H9 (cell line): Measurements from ENCODE around the gene CKMT2. TPM values are rescaled to one million over a fixed set of nuclear protein-coding genes. Genes with fewer than 3 reads are reported as not detected.

Experiments
- DNase-seq: peaks from one replicate; pipeline ENCODE4 v3.0.0-alpha.2; 2017
- H2AFZ ChIP-seq: one replicate; pipeline ENCODE4 v1.6.1; 2013; ENCODE audit warnings: mild to moderate bottlenecking, low read length, control low read depth, moderate library complexity
- H2AK5ac ChIP-seq: 2 replicates; pipeline ENCODE4 v1.6.1; 2013; ENCODE audit warnings: low read length, control low read depth, mixed read lengths; ENCODE audit not compliant: insufficient read length
- H2BK120ac ChIP-seq: one replicate; pipeline ENCODE4 v1.6.1; 2013; ENCODE audit warnings: low read depth, mild to moderate bottlenecking, low read length, control low read depth, inconsistent platforms; ENCODE audit not compliant: poor library complexity, severe bottlenecking
- H2BK12ac ChIP-seq: 2 replicates; pipeline ENCODE4 v1.6.1; 2013; ENCODE audit warnings: low read length, control low read depth, mixed read lengths, low read depth; ENCODE audit not compliant: insufficient read length
- H2BK15ac ChIP-seq: 2 replicates; pipeline ENCODE4 v1.6.1; 2013; ENCODE audit warnings: low read depth, low read length, control low read depth
- H2BK20ac ChIP-seq: one replicate; pipeline ENCODE4 v1.6.1; 2013; ENCODE audit warnings: low read depth, mild to moderate bottlenecking, low read length, control low read depth, inconsistent platforms; ENCODE audit not compliant: poor library complexity, severe bottlenecking
- H2BK5ac ChIP-seq: 2 replicates; pipeline ENCODE4 v1.6.1; 2013; ENCODE audit warnings: low read length, control low read depth, mixed read lengths; ENCODE audit not compliant: insufficient read length
- H3K14ac ChIP-seq: 2 replicates; pipeline ENCODE4 v1.6.1; 2013; ENCODE audit warnings: low read length, control low read depth; ENCODE audit not compliant: insufficient read depth
- H3K18ac ChIP-seq: 2 replicates; pipeline ENCODE4 v1.6.1; 2013; ENCODE audit warnings: low read depth, mild to moderate bottlenecking, mixed read lengths, low read length, control low read depth; ENCODE audit not compliant: insufficient read length
- H3K23ac ChIP-seq: 2 replicates; pipeline ENCODE4 v1.6.1; 2013; ENCODE audit warnings: low read length, control low read depth, mixed read lengths, low read depth; ENCODE audit not compliant: insufficient read length
- H3K23me2 ChIP-seq: 2 replicates; pipeline ENCODE4 v1.6.1; 2013; ENCODE audit warnings: low read depth, mild to moderate bottlenecking, mixed read lengths, low read length, control low read depth; ENCODE audit not compliant: insufficient read length, poor library complexity, severe bottlenecking
- H3K27ac ChIP-seq: 2 replicates; pipeline ENCODE4 v1.5.1; 2013; ENCODE audit warnings: low read length, control low read depth, mixed read lengths, low read depth; ENCODE audit not compliant: insufficient read length
- H3K27me3 ChIP-seq: 2 replicates; pipeline ENCODE4 v1.6.1; 2013; ENCODE audit warnings: low read length, control low read depth, inconsistent platforms; ENCODE audit not compliant: insufficient read depth
- H3K4ac ChIP-seq: 2 replicates; pipeline ENCODE4 v1.6.1; 2013; ENCODE audit warnings: low read depth, mild to moderate bottlenecking, control low read depth, inconsistent platforms, low read length, moderate library complexity
- H3K4me1 ChIP-seq: 2 replicates; pipeline ENCODE4 v1.6.1; 2013; ENCODE audit warnings: low read length, control low read depth, inconsistent platforms; ENCODE audit not compliant: insufficient read depth
- H3K4me2 ChIP-seq: 2 replicates; pipeline ENCODE4 v1.6.1; 2013; ENCODE audit warnings: low read length, control low read depth, mixed read lengths; ENCODE audit not compliant: insufficient read length, insufficient read depth
- H3K56ac ChIP-seq: 2 replicates; pipeline ENCODE4 v1.6.1; 2013; ENCODE audit warnings: low read depth, mild to moderate bottlenecking, mixed read lengths, low read length, control low read depth; ENCODE audit not compliant: insufficient read length
- H3K79me1 ChIP-seq: 2 replicates; pipeline ENCODE4 v1.6.1; 2013; ENCODE audit warnings: low read depth, mild to moderate bottlenecking, moderate library complexity, low read length, control low read depth, inconsistent platforms; ENCODE audit not compliant: insufficient read depth, poor library complexity, severe bottlenecking
- H3K79me2 ChIP-seq: 2 replicates; pipeline ENCODE4 v1.6.1; 2013; ENCODE audit warnings: low read length, control low read depth, inconsistent platforms; ENCODE audit not compliant: insufficient read depth
- H3K9ac ChIP-seq: 2 replicates; pipeline ENCODE4 v1.6.1; 2013; ENCODE audit warnings: low read length, control low read depth, mixed read lengths; ENCODE audit not compliant: insufficient read length; ENCODE audit errors: extremely low read depth
- H3K9me3 ChIP-seq: one replicate; pipeline ENCODE4 v1.6.1; 2013; ENCODE audit warnings: low read depth, low read length, inconsistent platforms; ENCODE audit not compliant: control insufficient read depth
- H3T11ph ChIP-seq: one replicate; pipeline ENCODE4 v1.6.1; 2013; ENCODE audit warnings: mild to moderate bottlenecking, low read length, control low read depth, inconsistent platforms
- H4K20me1 ChIP-seq: one replicate; pipeline ENCODE4 v1.6.1; 2013; ENCODE audit not compliant: control insufficient read depth, insufficient read length, insufficient read depth
- H4K5ac ChIP-seq: 2 replicates; pipeline ENCODE4 v1.6.1; 2013; ENCODE audit warnings: low read depth, mild to moderate bottlenecking, mixed read lengths, low read length, control low read depth; ENCODE audit not compliant: insufficient read length
- H4K8ac ChIP-seq: replicated peaks from 2 replicates; pipeline ENCODE4 v1.6.1; 2013; ENCODE audit warnings: low read length, control low read depth, mixed read lengths, low read depth; ENCODE audit not compliant: insufficient read length
- H4K91ac ChIP-seq: 2 replicates; pipeline ENCODE4 v1.6.1; 2013; ENCODE audit warnings: low read depth, mild to moderate bottlenecking, moderate library complexity, mixed read lengths, low read length, control low read depth; ENCODE audit not compliant: insufficient read length
- H3K27ac Mint-ChIP-seq, 3 experiments: 2 replicates in 2 of 3; 3 replicates in 1 of 3; pipeline ENCODE4 v1.8.0; 2020 to 2021; ENCODE audit warnings: mixed read lengths in 3 of 3, mild to moderate bottlenecking in 1 of 3, moderate library complexity in 1 of 3
- H3K27me3 Mint-ChIP-seq: 2 replicates; pipeline ENCODE4 v1.8.0; 2021; ENCODE audit warnings: low read depth, mild to moderate bottlenecking, moderate library complexity, mixed read lengths
- H3K36me3 Mint-ChIP-seq, 3 experiments: 2 replicates in 2 of 3; 3 replicates in 1 of 3; pipeline ENCODE4 v1.8.0; 2020 to 2021; ENCODE audit warnings: low read depth in 3 of 3, mixed read lengths in 3 of 3; ENCODE audit not compliant: insufficient read depth in 1 of 3
- H3K4me1 Mint-ChIP-seq, 2 experiments: 2 replicates each; pipeline ENCODE4 v1.8.0; 2020; ENCODE audit warnings: mixed read lengths in 2 of 2
- H3K4me3 Mint-ChIP-seq, 2 experiments: 2 replicates in 1 of 2; 3 replicates in 1 of 2; pipeline ENCODE4 v1.8.0; 2020 to 2021; ENCODE audit warnings: mild to moderate bottlenecking in 2 of 2, mixed read lengths in 2 of 2, moderate library complexity in 1 of 2
- H3K9me3 Mint-ChIP-seq, 2 experiments: 2 replicates in 1 of 2; 3 replicates in 1 of 2; pipeline ENCODE4 v1.8.0; 2020; ENCODE audit warnings: mild to moderate bottlenecking in 2 of 2, mixed read lengths in 2 of 2, moderate library complexity in 1 of 2
- WGBS: extraction: QIAGEN DNeasy Blood & Tissue Kit; methylation state at CpG from one replicate; pipeline ENCODE4 v1.1.7; 2013; ENCODE audit warnings: missing lambda C conversion rate, low lambda C conversion rate, mixed read lengths; ENCODE audit not compliant: insufficient read length; ENCODE audit errors: extremely low coverage; 5-methylcytosine and 5-hydroxymethylcytosine counted together
- total RNA-seq: library from RNA; stranded (reverse); gene quantifications from 2 replicates; pipeline ENCODE4 v1.2.1, GENCODE V29; 2021
- TF ChIP-seq, protein P1 (sequence below): fragments of 200-600 bp; sonication (generic); conservative IDR thresholded peaks from 3 replicates; pipeline ENCODE4 v1.8.0; 2021; ENCODE audit warnings: antibody characterized with exemption, mild to moderate bottlenecking

The CKMT2 gene
- total RNA-seq, 1 experiment from 2014 or later, result 1.8 TPM

DNA sequence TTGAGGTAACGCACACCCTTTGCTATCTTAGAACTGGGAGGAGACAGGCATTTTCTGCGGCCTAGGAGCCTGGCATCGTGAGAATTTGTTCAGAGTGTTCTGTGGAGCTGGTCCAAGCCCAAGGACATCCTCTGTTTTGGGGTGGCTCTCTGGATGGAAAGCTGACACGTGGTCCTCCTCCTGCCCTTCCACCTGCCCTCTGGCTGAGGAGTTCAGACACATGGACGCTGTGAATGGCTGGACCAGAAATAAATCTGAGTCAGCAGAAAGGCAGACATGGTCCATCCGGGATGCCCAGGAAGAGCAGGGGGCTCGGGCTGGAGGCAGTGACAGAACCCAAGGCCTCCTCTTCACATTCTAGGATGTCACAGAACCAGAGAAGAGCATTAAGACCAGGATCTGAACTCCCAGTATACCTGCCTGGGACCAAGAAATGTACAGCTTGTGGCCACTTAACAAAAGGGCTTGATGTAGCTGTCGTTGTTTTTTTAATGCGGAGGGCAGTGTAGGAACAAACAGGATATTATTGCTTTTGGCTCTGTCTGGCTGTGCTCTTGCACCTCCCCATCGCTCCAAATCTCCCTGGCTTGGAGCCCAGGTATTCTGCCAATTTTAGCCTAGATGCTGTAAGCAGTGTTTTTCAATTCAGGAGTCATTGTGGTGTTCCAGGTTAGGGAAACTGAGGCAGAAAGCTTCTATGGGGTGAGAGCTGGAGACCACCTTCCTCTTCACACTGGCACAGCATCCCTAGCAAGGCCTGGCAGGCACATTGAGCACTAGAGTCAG lies 2.4 kb downstream of the CKMT2 start:
- peaks cover 3% of the 10 kb centered on the region; the same call in 1 of the 2 replicates for H3K4me1 ChIP-seq
- no peak overlapping the region for H2BK5ac ChIP-seq
- no CpG with 5 or more reads among the region's 10 CpGs for WGBS
- H2AK5ac ChIP-seq, result no peak overlapping the region
- H2AFZ ChIP-seq, result no peak overlapping the region
- TF ChIP-seq, protein P1, sequence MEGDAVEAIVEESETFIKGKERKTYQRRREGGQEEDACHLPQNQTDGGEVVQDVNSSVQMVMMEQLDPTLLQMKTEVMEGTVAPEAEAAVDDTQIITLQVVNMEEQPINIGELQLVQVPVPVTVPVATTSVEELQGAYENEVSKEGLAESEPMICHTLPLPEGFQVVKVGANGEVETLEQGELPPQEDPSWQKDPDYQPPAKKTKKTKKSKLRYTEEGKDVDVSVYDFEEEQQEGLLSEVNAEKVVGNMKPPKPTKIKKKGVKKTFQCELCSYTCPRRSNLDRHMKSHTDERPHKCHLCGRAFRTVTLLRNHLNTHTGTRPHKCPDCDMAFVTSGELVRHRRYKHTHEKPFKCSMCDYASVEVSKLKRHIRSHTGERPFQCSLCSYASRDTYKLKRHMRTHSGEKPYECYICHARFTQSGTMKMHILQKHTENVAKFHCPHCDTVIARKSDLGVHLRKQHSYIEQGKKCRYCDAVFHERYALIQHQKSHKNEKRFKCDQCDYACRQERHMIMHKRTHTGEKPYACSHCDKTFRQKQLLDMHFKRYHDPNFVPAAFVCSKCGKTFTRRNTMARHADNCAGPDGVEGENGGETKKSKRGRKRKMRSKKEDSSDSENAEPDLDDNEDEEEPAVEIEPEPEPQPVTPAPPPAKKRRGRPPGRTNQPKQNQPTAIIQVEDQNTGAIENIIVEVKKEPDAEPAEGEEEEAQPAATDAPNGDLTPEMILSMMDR, result no peak
- no peaks in the 10 kb centered on the region for H3K9me3 ChIP-seq
- H3K56ac ChIP-seq, result no peak overlapping the region
- Mint-ChIP-seq H3K9me3 (no peaks in the 10 kb centered on the region; a peak in 1 of 5 replicates), H3K36me3 (peaks cover 0 to 16% (median 9%) of the 10 kb centered on the region in 3 experiments; a peak in 6 of 7 replicates), H3K4me1 (peaks cover 23% of the 10 kb centered on the region in 2 experiments), H3K27ac (no peak overlapping the region; a peak in 1 of 7 replicates), H3K27me3 (no peaks in the 10 kb centered on the region), H3K4me3 (no peak overlapping the region)
- no peak for DNase-seq
- no peaks in the 10 kb centered on the region for H3K79me2 ChIP-seq
- peaks cover 3% of the 10 kb centered on the region for H3K23me2 ChIP-seq
- no peak overlapping the region for H2BK20ac ChIP-seq
- no peak overlapping the region for H3K9ac ChIP-seq
- H3K79me1 ChIP-seq, result no peaks in the 10 kb centered on the region
- no peaks in the 10 kb centered on the region for H3K27me3 ChIP-seq
- no peak overlapping the region for H3K4ac ChIP-seq
- H4K91ac ChIP-seq, result no peak overlapping the region
- H4K8ac ChIP-seq, result no peak overlapping the region
- no peak overlapping the region for H3K18ac ChIP-seq
- no peak overlapping the region for H4K5ac ChIP-seq
- no peak overlapping the region for H2BK12ac ChIP-seq
- no peak overlapping the region for H2BK15ac ChIP-seq
- H3K23ac ChIP-seq, result no peak overlapping the region
- H3K4me2 ChIP-seq, result no peak overlapping the region
- no peak overlapping the region for H3K14ac ChIP-seq
- no peak overlapping the region for H3K27ac ChIP-seq
- H4K20me1 ChIP-seq, result peaks cover 3% of the 10 kb centered on the region
- H3T11ph ChIP-seq, result no peak overlapping the region
- no peak overlapping the region for H2BK120ac ChIP-seq
